Activated B cell treated with CpG ODN at 0.5 μM for 24 hours (primary cell): ENCODE data around the gene CHD2. TPM values are rescaled to one million over a fixed set of nuclear protein-coding genes. Genes with fewer than 3 reads are reported as not detected.

ENCODE experiments used
- ATAC-seq: fragments of 200-7000 bp; cut with Tn5 transposase; one replicate; pipeline ENCODE4 v1.10.0; 2021; ENCODE audit warnings: low read depth, mild to moderate bottlenecking, moderate library complexity
- CTCF ChIA-PET: fragments of 350-600 bp; sonication (Branson Sonifier 250); formaldehyde crosslinking; loops from one replicate; lab custom pipeline; 2021; ENCODE audit warnings: antibody characterized with exemption; lab: Charles Lee
- POLR2A ChIA-PET: fragments of 350-600 bp; sonication (Branson Sonifier 250); formaldehyde crosslinking; loops from one replicate; lab custom pipeline; 2021; ENCODE audit warnings: antibody characterized with exemption; lab: Charles Lee
- DNase-seq: peaks from one replicate; pipeline ENCODE4 v3.0.0; 2022
- H3K27ac Mint-ChIP-seq: one replicate; pipeline ENCODE4 v1.8.0; 2020; ENCODE audit warnings: mixed read lengths
- H3K27me3 Mint-ChIP-seq: one replicate; pipeline ENCODE4 v1.8.0; 2021; ENCODE audit warnings: mixed read lengths
- H3K36me3 Mint-ChIP-seq: one replicate; pipeline ENCODE4 v1.8.0; 2021; ENCODE audit warnings: low read depth, mixed read lengths
- H3K4me1 Mint-ChIP-seq: one replicate; pipeline ENCODE4 v1.8.0; 2021; ENCODE audit warnings: mixed read lengths
- H3K4me3 Mint-ChIP-seq: one replicate; pipeline ENCODE4 v1.8.0; 2020; ENCODE audit warnings: mild to moderate bottlenecking, mixed read lengths
- H3K9me3 Mint-ChIP-seq: one replicate; pipeline ENCODE4 v1.8.0; 2020; ENCODE audit warnings: mixed read lengths
- intact Hi-C: fragments of 100-400 bp; cut with micrococcal nuclease; formaldehyde crosslinking; loops from one replicate; pipeline ENCODE4 v1.15.1; 2024
- total RNA-seq: library from RNA; stranded (reverse); gene quantifications from 2 replicates; pipeline ENCODE4 v1.2.3, GENCODE V29; 2022
- TF ChIP-seq, protein P1 (sequence below): fragments of 200-600 bp; IDR thresholded peaks from one replicate; pipeline ENCODE4 v1.8.0; 2022; ENCODE audit warnings: antibody characterized with exemption, mild to moderate bottlenecking

The CHD2 gene
- total RNA-seq, 1 donor from 2014 or later, result 298 TPM

DNA sequence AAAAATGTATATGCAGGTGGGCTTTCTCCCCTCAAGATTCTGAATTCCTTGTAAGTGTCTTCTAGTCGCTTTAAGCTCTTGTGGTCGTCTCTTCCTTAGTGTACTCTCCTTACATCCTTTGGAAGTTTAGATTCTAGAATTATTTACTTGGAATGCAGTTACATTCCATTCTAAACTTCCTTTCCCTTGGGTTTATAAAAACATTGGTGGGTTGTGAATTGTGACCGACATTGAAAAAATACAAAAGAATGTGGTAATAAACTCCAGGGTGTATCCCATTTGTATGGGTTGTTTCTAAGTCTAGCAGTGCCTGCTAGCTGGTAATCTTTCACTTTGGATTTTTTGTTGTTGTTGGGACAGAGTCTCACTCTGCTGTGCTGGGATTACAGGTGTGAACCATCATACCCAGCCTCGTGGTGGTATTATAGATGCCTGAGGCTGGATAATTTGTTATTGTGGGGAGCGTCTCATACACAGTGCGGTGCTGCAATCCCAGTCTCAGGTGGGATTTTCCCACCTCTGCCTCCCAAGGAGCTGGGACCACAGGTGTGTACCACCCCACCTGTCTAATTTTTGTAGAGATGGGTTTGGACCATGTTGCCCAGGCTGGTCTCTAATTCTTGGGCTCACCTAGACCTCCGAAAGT is 9.1 kb downstream of the CHD2 start:
- intact Hi-C loops, result no loop called here
- ATAC-seq (no peak), DNase-seq (no peak)
- no peaks in the 10 kb centered on the region for H3K9me3 Mint-ChIP-seq
- TF ChIP-seq, protein P1, sequence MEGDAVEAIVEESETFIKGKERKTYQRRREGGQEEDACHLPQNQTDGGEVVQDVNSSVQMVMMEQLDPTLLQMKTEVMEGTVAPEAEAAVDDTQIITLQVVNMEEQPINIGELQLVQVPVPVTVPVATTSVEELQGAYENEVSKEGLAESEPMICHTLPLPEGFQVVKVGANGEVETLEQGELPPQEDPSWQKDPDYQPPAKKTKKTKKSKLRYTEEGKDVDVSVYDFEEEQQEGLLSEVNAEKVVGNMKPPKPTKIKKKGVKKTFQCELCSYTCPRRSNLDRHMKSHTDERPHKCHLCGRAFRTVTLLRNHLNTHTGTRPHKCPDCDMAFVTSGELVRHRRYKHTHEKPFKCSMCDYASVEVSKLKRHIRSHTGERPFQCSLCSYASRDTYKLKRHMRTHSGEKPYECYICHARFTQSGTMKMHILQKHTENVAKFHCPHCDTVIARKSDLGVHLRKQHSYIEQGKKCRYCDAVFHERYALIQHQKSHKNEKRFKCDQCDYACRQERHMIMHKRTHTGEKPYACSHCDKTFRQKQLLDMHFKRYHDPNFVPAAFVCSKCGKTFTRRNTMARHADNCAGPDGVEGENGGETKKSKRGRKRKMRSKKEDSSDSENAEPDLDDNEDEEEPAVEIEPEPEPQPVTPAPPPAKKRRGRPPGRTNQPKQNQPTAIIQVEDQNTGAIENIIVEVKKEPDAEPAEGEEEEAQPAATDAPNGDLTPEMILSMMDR, result no peak
- peak overlapping the region; percentile 15 for H3K4me3 Mint-ChIP-seq
- POLR2A ChIA-PET, result interaction anchor here (0.7 to 10.5 kb wide), 7 partner anchors 6 to 99 kb away, joined by 3 to 449 read pairs (median 25); partner anchors contain the start of gene CHD2
- H3K4me1 Mint-ChIP-seq, result peaks cover 94% of the 10 kb centered on the region
- H3K36me3 Mint-ChIP-seq, result peaks cover 50% of the 10 kb centered on the region
- CTCF ChIA-PET, result interaction anchor here (1.5 to 2.1 kb wide), 2 partner anchors 12 to 100 kb away, joined by 4 to 10 read pairs; no protein-coding TSS in a partner anchor
- no peaks in the 10 kb centered on the region for H3K27me3 Mint-ChIP-seq
- peak overlapping the region; percentile 100 for H3K27ac Mint-ChIP-seq

DNA sequence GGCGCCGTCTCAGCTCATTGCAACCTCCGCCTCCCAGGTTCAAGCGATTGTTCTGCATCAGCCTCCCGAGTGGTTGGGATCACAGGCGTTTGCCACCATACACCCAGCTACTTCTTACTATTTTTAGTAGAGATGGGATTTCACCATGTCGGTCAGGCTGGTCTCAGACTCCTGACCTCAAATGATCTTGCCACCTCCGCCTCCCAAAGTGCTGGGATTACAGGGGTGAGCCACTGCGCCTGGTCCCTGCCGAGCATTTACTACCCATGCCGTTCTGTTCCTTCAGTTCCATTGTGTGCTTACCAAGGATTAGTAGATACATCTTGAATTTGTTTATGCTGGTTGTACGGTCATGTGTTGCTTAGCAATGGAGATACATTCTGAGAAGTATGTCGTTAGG is 10.3 kb downstream of the CHD2 start:
- no peak for DNase-seq
- TF ChIP-seq, protein P1, result no peak

DNA sequence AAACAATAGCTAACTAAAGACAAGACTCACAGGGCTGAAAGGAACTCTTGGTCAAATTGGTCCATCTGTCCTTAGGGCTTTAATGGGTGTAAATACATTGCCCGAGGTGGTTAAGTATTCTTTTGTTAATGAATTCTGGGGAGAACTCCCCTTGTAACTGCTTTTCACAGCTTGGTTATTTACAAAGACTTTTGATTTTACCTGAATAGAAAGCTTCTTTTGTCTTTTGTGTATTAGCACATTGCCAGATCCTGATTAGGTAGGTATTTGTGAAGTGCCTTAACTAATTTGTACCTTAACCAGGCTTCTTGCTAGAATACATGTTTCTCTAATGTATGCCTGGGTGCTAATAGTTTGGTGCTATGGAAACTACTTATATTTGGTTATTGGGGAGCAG is 14.0 kb downstream of the CHD2 start:
- DNase-seq (no peak), ATAC-seq (no peak)
- ChIA-PET POLR2A (interaction anchor here (0.9 to 8.9 kb wide), 6 partner anchors 10 to 117 kb away, joined by 8 to 169 read pairs (median 38); partner anchors contain the start of gene CHD2), CTCF (interaction anchor here (1.5 to 10.7 kb wide), 3 partner anchors 32 to 117 kb away, joined by 5 to 115 read pairs (median 63); no protein-coding TSS in a partner anchor)
- H3K4me1 Mint-ChIP-seq, result peaks cover 83% of the 10 kb centered on the region
- TF ChIP-seq, protein P1, result no peak
- H3K36me3 Mint-ChIP-seq, result peaks cover 62% of the 10 kb centered on the region
- no peaks in the 10 kb centered on the region for H3K9me3 Mint-ChIP-seq
- peak overlapping the region; percentile 90 for H3K27ac Mint-ChIP-seq
- intact Hi-C loops, result loop anchor here (1.0 to 2.0 kb wide), 2 partner anchors 8 to 65 kb away; no protein-coding TSS in a partner anchor
- peak overlapping the region; percentile 83 for H3K4me3 Mint-ChIP-seq
- no peaks in the 10 kb centered on the region for H3K27me3 Mint-ChIP-seq

More for the DNA sequence above, 10.3 kb downstream of the CHD2 start:
- no peak for ATAC-seq
- peak overlapping the region; percentile 53 for H3K27ac Mint-ChIP-seq
- H3K9me3 Mint-ChIP-seq, result no peaks in the 10 kb centered on the region
- H3K36me3 Mint-ChIP-seq, result peaks cover 50% of the 10 kb centered on the region
- intact Hi-C loops, result no loop called here
- no peaks in the 10 kb centered on the region for H3K27me3 Mint-ChIP-seq
- ChIA-PET CTCF (no interaction called here), POLR2A (interaction anchor here (0.6 to 2.2 kb wide), 3 partner anchors 10 to 28 kb away, joined by 4 to 21 read pairs (median 4); partner anchors contain the start of gene CHD2)
- no peak overlapping the region for H3K4me3 Mint-ChIP-seq
- H3K4me1 Mint-ChIP-seq, result peaks cover 95% of the 10 kb centered on the region

DNA sequence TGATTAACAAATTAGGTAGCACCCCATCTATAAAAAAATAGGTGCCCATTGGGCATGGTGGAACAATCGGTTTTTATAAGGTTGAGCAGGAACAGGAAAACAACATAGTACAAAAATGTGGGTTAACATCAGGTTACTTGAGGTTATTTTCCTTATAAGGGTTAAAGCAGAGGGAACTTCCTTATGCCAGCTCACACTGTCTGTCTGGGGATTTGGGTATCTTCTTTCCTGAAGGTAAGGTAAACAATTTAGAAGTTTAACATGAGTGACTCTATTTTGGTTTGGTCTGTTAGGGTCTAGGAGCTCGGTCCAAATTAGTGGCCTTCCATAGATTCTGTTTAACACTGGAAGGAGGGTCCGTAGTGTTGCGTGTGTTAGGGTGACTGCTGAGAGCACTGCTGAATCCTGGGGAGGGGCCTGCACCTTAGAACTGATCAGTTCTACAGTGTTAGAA is 14.7 kb downstream of the CHD2 start:
- Mint-ChIP-seq H3K9me3 (no peaks in the 10 kb centered on the region), H3K27me3 (no peaks in the 10 kb centered on the region), H3K4me3 (peak overlapping the region; percentile 83), H3K4me1 (peaks cover 80% of the 10 kb centered on the region), H3K36me3 (peaks cover 61% of the 10 kb centered on the region), H3K27ac (peak overlapping the region; percentile 90)
- POLR2A ChIA-PET, result interaction anchor here (0.6 to 8.9 kb wide), 9 partner anchors 10 to 118 kb away, joined by 3 to 169 read pairs (median 14); partner anchors contain the start of gene CHD2
- intact Hi-C loops, result loop anchor here (1.0 to 5.0 kb wide), 4 partner anchors 8 to 197 kb away; no protein-coding TSS in a partner anchor
- CTCF ChIA-PET, result interaction anchor here (0.7 to 10.7 kb wide), 4 partner anchors 13 to 117 kb away, joined by 3 to 115 read pairs (median 34); no protein-coding TSS in a partner anchor
- ATAC-seq (peak; percentile 66), DNase-seq (no peak)
- TF ChIP-seq, protein P1, result no peak
